SK-N-SH treated with all-trans-retinoic acid at 6 μM for 48 hours (cell line): ENCODE results near the gene NF1.

Experiments used
- ATAC-seq: fragments of 200-7000 bp; cut with Tn5 transposase; 3 replicates; pipeline ENCODE4 v1.9.1; 2020; ENCODE audit warnings: mild to moderate bottlenecking, moderate library complexity
- BACH2 ChIP-seq: fragments of 250-450 bp; sonication (Bioruptor Pico); IDR thresholded peaks from 2 replicates; pipeline ENCODE4 v1.9.0; 2021; ENCODE audit warnings: mild to moderate bottlenecking, borderline replicate concordance
- ESRRG ChIP-seq: fragments of 250-450 bp; sonication (Bioruptor Pico); IDR thresholded peaks from 2 replicates; pipeline ENCODE4 v1.6.1; 2021; ENCODE audit warnings: mild to moderate bottlenecking
- GLIS3 ChIP-seq: fragments of 250-450 bp; sonication (Bioruptor Pico); IDR thresholded peaks from 2 replicates; pipeline ENCODE4 v1.5.0; 2020; ENCODE audit warnings: mild to moderate bottlenecking, moderate library complexity
- OSR1 ChIP-seq: fragments of 250-450 bp; sonication (Bioruptor Pico); IDR thresholded peaks from 2 replicates; pipeline ENCODE4 v1.8.0; 2022; ENCODE audit warnings: moderate library complexity, mild to moderate bottlenecking, inconsistent platforms
- PPARA ChIP-seq: fragments of 250-450 bp; sonication (Bioruptor Pico); IDR thresholded peaks from 2 replicates; pipeline ENCODE4 v1.5.0; 2020; ENCODE audit warnings: mild to moderate bottlenecking, borderline replicate concordance
- RARB ChIP-seq: fragments of 250-450 bp; sonication (Bioruptor Pico); IDR thresholded peaks from 2 replicates; pipeline ENCODE4 v1.8.0; 2021; ENCODE audit warnings: mild to moderate bottlenecking, moderate library complexity
- SNAI2 ChIP-seq: fragments of 250-450 bp; sonication (Bioruptor Pico); IDR thresholded peaks from 2 replicates; pipeline ENCODE4 v1.5.0; 2020; ENCODE audit warnings: mild to moderate bottlenecking, moderate library complexity
- TOX ChIP-seq: fragments of 250-450 bp; sonication (Bioruptor Pico); IDR thresholded peaks from 2 replicates; pipeline ENCODE4 v1.8.0; 2021; ENCODE audit warnings: mild to moderate bottlenecking, moderate library complexity, borderline replicate concordance
- ZC3H10 ChIP-seq: fragments of 250-450 bp; sonication (Bioruptor Pico); IDR thresholded peaks from 2 replicates; pipeline ENCODE4 v1.5.1; 2021; ENCODE audit warnings: mild to moderate bottlenecking, moderate library complexity
- ZFP3 ChIP-seq: fragments of 250-450 bp; sonication (Bioruptor Pico); IDR thresholded peaks from 2 replicates; pipeline ENCODE4 v1.5.0; 2020; ENCODE audit warnings: mild to moderate bottlenecking, moderate library complexity
- ZFP30 ChIP-seq: fragments of 450-650 bp; formaldehyde crosslinking; IDR thresholded peaks from 2 replicates; pipeline ENCODE4 v1.5.0; 2022; ENCODE audit warnings: mild to moderate bottlenecking, moderate library complexity
- ZNF565 ChIP-seq: fragments of 450-650 bp; formaldehyde crosslinking; conservative IDR thresholded peaks from 2 replicates; pipeline ENCODE4 v1.5.0; 2020; ENCODE audit warnings: low read depth, mild to moderate bottlenecking, moderate library complexity
- ZNF70 ChIP-seq: fragments of 450-650 bp; formaldehyde crosslinking; IDR thresholded peaks from 2 replicates; pipeline ENCODE4 v1.5.0; 2020; ENCODE audit warnings: mild to moderate bottlenecking, moderate library complexity
- ZNF8 ChIP-seq: fragments of 450-650 bp; formaldehyde crosslinking; IDR thresholded peaks from 2 replicates; pipeline ENCODE4 v1.5.0; 2020; ENCODE audit warnings: mild to moderate bottlenecking, moderate library complexity
- TF ChIP-seq, protein P1 (sequence below): fragments of 250-450 bp; sonication (Bioruptor Pico); IDR thresholded peaks from 2 replicates; pipeline ENCODE4 v1.8.0; 2021; ENCODE audit warnings: low read depth, mild to moderate bottlenecking, moderate library complexity, borderline replicate concordance
- TF ChIP-seq, protein P2 (sequence below): fragments of 250-450 bp; sonication (Bioruptor Pico); IDR thresholded peaks from 2 replicates; pipeline ENCODE4 v1.5.1; 2021; ENCODE audit warnings: mild to moderate bottlenecking, moderate library complexity
- TF ChIP-seq, protein P3 (sequence below): fragments of 250-450 bp; sonication (Bioruptor Pico); IDR thresholded peaks from 2 replicates; pipeline ENCODE4 v1.5.1; 2020; ENCODE audit warnings: low read depth, mild to moderate bottlenecking, moderate library complexity
- TF ChIP-seq, protein P4 (sequence below): fragments of 250-450 bp; sonication (Bioruptor Pico); IDR thresholded peaks from 2 replicates; pipeline ENCODE4 v1.8.0; 2020; ENCODE audit warnings: mild to moderate bottlenecking, moderate library complexity, borderline replicate concordance
- TF ChIP-seq, protein P5 (sequence below): fragments of 250-450 bp; sonication (Bioruptor Pico); IDR thresholded peaks from 2 replicates; pipeline ENCODE4 v1.5.0; 2020; ENCODE audit warnings: mild to moderate bottlenecking, moderate library complexity

NF1 gene

DNA sequence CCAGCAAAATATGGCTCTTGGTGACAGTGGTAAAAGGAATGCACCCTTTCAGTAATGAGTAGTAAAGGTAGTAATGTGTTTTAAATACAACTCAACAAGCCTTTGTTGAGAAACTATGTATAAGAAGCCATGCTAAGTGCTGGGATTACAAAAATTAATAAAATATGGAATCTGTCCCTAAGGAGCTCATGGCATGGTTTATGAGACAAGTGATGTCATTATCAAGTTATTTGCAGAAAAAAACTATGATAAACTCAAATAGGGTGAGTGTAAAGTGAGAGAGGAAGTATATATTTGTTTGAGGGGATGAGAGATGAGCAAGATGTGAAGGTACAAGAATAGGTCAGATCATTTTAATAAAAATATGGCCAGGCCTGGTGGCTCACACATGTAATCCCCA is 76.9 kb downstream of the NF1 start:
- TF ChIP-seq ZNF565 (CRISPR knock-in tag) = no peak
- TF ChIP-seq ZC3H10 = no peak
- TF ChIP-seq, protein P1, sequence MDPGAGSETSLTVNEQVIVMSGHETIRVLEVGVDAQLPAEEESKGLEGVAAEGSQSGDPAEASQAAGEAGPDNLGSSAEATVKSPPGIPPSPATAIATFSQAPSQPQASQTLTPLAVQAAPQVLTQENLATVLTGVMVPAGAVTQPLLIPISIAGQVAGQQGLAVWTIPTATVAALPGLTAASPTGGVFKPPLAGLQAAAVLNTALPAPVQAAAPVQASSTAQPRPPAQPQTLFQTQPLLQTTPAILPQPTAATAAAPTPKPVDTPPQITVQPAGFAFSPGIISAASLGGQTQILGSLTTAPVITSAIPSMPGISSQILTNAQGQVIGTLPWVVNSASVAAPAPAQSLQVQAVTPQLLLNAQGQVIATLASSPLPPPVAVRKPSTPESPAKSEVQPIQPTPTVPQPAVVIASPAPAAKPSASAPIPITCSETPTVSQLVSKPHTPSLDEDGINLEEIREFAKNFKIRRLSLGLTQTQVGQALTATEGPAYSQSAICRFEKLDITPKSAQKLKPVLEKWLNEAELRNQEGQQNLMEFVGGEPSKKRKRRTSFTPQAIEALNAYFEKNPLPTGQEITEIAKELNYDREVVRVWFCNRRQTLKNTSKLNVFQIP (CRISPR knock-in tag) = no peak
- no peak for TF ChIP-seq ZNF70 (CRISPR knock-in tag)
- TF ChIP-seq SNAI2 = no peak
- TF ChIP-seq PPARA = no peak
- TF ChIP-seq ESRRG (CRISPR knock-in tag) = no peak
- TF ChIP-seq ZFP3 = no peak
- ATAC-seq = no peak

DNA sequence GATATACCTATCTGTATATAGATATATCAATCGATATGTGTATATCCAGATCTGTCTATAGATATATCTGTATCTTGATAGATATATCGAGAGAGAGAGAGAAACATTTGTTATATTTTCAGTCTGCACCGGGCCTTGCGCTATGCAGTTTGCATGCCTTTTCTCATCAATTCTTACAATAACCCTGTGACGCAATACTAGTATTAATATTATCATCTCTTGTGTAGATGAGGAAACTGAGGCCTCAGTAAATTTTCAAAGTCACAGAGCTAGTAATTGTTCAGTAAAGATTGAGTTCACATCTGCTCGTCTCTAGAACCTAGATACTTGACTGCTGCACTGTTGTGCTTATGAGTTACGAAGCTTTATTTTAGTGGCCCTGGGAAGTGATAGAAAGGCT is 77.6 kb downstream of the NF1 start:
- no peak for ATAC-seq
- no peak for TF ChIP-seq ZFP30 (CRISPR knock-in tag)
- TF ChIP-seq PPARA = no peak
- TF ChIP-seq ZC3H10 = no peak
- no peak for TF ChIP-seq OSR1 (CRISPR knock-in tag)
- no peak for TF ChIP-seq ZNF8 (CRISPR knock-in tag)
- TF ChIP-seq, protein P2, sequence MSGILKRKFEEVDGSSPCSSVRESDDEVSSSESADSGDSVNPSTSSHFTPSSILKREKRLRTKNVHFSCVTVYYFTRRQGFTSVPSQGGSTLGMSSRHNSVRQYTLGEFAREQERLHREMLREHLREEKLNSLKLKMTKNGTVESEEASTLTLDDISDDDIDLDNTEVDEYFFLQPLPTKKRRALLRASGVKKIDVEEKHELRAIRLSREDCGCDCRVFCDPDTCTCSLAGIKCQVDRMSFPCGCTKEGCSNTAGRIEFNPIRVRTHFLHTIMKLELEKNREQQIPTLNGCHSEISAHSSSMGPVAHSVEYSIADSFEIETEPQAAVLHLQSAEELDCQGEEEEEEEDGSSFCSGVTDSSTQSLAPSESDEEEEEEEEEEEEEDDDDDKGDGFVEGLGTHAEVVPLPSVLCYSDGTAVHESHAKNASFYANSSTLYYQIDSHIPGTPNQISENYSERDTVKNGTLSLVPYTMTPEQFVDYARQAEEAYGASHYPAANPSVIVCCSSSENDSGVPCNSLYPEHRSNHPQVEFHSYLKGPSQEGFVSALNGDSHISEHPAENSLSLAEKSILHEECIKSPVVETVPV (CRISPR knock-in tag) = no peak
- TF ChIP-seq ZNF70 (CRISPR knock-in tag) = no peak
- TF ChIP-seq, protein P3, sequence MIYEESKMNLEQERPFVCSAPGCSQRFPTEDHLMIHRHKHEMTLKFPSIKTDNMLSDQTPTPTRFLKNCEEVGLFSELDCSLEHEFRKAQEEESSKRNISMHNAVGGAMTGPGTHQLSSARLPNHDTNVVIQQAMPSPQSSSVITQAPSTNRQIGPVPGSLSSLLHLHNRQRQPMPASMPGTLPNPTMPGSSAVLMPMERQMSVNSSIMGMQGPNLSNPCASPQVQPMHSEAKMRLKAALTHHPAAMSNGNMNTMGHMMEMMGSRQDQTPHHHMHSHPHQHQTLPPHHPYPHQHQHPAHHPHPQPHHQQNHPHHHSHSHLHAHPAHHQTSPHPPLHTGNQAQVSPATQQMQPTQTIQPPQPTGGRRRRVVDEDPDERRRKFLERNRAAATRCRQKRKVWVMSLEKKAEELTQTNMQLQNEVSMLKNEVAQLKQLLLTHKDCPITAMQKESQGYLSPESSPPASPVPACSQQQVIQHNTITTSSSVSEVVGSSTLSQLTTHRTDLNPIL (CRISPR knock-in tag) = no peak
- TF ChIP-seq GLIS3 (CRISPR knock-in tag) = no peak
- TF ChIP-seq, protein P1 (CRISPR knock-in tag) = no peak
- TF ChIP-seq, protein P4, sequence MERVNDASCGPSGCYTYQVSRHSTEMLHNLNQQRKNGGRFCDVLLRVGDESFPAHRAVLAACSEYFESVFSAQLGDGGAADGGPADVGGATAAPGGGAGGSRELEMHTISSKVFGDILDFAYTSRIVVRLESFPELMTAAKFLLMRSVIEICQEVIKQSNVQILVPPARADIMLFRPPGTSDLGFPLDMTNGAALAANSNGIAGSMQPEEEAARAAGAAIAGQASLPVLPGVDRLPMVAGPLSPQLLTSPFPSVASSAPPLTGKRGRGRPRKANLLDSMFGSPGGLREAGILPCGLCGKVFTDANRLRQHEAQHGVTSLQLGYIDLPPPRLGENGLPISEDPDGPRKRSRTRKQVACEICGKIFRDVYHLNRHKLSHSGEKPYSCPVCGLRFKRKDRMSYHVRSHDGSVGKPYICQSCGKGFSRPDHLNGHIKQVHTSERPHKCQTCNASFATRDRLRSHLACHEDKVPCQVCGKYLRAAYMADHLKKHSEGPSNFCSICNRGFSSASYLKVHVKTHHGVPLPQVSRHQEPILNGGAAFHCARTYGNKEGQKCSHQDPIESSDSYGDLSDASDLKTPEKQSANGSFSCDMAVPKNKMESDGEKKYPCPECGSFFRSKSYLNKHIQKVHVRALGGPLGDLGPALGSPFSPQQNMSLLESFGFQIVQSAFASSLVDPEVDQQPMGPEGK = no peak
- TF ChIP-seq, protein P5, sequence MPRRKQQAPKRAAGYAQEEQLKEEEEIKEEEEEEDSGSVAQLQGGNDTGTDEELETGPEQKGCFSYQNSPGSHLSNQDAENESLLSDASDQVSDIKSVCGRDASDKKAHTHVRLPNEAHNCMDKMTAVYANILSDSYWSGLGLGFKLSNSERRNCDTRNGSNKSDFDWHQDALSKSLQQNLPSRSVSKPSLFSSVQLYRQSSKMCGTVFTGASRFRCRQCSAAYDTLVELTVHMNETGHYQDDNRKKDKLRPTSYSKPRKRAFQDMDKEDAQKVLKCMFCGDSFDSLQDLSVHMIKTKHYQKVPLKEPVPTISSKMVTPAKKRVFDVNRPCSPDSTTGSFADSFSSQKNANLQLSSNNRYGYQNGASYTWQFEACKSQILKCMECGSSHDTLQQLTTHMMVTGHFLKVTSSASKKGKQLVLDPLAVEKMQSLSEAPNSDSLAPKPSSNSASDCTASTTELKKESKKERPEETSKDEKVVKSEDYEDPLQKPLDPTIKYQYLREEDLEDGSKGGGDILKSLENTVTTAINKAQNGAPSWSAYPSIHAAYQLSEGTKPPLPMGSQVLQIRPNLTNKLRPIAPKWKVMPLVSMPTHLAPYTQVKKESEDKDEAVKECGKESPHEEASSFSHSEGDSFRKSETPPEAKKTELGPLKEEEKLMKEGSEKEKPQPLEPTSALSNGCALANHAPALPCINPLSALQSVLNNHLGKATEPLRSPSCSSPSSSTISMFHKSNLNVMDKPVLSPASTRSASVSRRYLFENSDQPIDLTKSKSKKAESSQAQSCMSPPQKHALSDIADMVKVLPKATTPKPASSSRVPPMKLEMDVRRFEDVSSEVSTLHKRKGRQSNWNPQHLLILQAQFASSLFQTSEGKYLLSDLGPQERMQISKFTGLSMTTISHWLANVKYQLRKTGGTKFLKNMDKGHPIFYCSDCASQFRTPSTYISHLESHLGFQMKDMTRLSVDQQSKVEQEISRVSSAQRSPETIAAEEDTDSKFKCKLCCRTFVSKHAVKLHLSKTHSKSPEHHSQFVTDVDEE (CRISPR knock-in tag) = no peak
- no peak for TF ChIP-seq ZNF565 (CRISPR knock-in tag)
- no peak for TF ChIP-seq TOX (CRISPR knock-in tag)
- no peak for TF ChIP-seq RARB (CRISPR knock-in tag)
- TF ChIP-seq ESRRG (CRISPR knock-in tag) = no peak
- no peak for TF ChIP-seq BACH2 (CRISPR knock-in tag)
- no peak for TF ChIP-seq ZFP3
- TF ChIP-seq, all 23 proteins: peak for 0

DNA sequence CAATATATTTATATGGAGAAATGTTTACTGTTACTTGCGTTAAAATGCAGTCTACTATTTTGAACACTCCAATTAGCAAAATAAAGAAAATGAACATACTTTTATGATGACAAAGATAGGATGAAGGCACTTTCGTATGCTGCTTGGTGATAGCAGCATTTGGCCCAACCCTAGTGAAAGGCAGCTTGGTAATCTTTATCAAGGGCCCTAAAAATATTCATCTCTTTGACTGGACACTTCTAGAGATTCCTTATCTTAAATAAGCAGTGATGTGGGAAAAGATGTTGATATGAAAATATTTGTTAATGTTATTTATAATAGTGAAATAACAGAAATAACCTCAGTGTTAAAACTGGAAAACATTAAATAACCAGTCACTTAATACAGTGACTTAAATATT is 79.4 kb downstream of the NF1 start:
- ATAC-seq = no peak
- TF ChIP-seq GLIS3 (CRISPR knock-in tag) = no peak
- TF ChIP-seq, protein P1 (CRISPR knock-in tag) = no peak
